Measurements from ENCODE around the gene KRT72.

DNA sequence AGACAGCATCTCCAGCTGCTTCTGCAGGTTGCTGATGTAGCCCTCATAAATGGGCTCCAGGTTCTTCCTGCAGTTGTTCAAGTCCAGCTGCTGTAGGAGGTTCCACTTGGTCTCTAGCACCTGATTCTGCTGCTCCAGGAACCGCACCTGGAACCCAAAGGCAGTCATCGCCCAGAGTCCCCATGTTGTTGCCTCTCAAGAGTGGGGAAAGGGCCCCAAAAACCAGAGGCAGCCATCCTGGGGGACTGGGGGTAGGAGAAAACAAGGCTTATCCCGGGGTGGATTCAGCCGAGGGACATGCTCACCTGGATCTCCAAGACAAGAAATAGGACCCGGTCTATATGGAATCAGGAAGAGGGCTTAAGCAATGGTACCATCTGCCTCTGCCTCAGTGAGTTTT is 2.3 kb downstream of the KRT72 start:
- no peak for TF ChIP-seq RXRA (IDR thresholded peaks at IDR 0.05)
- TF ChIP-seq, protein P1, sequence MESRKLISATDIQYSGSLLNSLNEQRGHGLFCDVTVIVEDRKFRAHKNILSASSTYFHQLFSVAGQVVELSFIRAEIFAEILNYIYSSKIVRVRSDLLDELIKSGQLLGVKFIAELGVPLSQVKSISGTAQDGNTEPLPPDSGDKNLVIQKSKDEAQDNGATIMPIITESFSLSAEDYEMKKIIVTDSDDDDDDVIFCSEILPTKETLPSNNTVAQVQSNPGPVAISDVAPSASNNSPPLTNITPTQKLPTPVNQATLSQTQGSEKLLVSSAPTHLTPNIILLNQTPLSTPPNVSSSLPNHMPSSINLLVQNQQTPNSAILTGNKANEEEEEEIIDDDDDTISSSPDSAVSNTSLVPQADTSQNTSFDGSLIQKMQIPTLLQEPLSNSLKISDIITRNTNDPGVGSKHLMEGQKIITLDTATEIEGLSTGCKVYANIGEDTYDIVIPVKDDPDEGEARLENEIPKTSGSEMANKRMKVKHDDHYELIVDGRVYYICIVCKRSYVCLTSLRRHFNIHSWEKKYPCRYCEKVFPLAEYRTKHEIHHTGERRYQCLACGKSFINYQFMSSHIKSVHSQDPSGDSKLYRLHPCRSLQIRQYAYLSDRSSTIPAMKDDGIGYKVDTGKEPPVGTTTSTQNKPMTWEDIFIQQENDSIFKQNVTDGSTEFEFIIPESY (IDR thresholded peaks at IDR 0.05), result no peak
- TF ChIP-seq YY1 (IDR thresholded peaks at IDR 0.05), result no peak
- no peak for TF ChIP-seq TAF1 (conservative IDR thresholded peaks at IDR 0.05)
- TF ChIP-seq CTCF (IDR thresholded peaks at IDR 0.05; ENCODE audit: low read depth, low read length, missing input control), result no peak

Data from liver (tissue), 3 donors.